B cell (primary cell): ENCODE data around the gene UBE2G2.

ENCODE experiments used
- EZH2 ChIP-seq: IDR thresholded peaks from 2 replicates; pipeline ENCODE4 v1.6.1; 2012; ENCODE audit warnings: borderline replicate concordance, low read depth, mild to moderate bottlenecking, moderate library complexity, low read length; ENCODE audit not compliant: insufficient read depth, poor library complexity, severe bottlenecking
- TF ChIP-seq, protein P1 (sequence below): fragments of 200-600 bp; IDR thresholded peaks from one replicate; pipeline ENCODE4 v1.8.0; 2022; ENCODE audit warnings: antibody characterized with exemption, mild to moderate bottlenecking

DNA sequence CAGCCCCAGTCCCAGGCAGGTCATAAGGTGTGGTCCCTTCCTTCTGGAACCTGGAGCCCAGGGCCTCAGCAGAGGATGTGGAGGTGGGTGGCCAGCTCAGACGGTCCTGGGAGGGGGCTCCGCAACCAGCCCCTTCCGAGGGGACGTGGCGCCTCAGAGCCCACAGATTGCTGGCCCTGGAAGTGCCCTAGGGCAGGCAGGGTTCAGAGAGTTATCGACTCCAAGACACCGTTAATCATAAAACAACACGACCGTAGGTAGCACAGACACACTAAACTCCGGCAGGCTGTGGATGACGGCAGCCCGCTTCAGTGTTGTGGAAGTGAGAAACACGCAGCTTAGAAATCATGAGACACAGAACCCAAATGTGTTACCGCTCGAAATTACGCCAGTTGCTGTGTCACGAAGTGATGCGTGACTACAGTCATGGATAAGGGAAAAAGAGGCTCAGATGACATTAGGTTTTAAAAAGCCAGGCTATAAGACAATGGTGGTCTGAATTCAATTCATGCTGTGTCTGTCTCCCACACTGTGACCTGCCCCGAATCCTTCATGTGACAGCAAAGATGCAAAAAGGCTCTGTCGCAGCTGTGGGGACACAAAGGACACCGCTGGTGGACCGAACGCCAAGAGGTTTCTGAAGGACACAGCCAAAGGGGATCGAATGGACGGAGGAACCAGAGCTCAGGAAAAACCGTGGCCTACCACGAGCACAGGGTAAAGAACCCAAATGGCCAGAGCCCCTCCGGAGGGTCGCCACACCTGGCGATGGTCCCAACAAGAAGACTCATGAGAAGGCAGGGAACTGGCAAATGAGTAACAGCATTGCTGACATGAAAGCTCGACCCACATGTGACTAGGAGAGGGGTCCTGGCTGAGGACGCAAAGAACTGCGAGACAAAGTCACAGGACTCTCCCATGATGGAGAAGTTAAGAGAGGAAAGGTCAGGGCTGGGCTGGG is 17.9 kb upstream of the UBE2G2 start:
- TF ChIP-seq, protein P1, sequence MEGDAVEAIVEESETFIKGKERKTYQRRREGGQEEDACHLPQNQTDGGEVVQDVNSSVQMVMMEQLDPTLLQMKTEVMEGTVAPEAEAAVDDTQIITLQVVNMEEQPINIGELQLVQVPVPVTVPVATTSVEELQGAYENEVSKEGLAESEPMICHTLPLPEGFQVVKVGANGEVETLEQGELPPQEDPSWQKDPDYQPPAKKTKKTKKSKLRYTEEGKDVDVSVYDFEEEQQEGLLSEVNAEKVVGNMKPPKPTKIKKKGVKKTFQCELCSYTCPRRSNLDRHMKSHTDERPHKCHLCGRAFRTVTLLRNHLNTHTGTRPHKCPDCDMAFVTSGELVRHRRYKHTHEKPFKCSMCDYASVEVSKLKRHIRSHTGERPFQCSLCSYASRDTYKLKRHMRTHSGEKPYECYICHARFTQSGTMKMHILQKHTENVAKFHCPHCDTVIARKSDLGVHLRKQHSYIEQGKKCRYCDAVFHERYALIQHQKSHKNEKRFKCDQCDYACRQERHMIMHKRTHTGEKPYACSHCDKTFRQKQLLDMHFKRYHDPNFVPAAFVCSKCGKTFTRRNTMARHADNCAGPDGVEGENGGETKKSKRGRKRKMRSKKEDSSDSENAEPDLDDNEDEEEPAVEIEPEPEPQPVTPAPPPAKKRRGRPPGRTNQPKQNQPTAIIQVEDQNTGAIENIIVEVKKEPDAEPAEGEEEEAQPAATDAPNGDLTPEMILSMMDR, result no peak
- TF ChIP-seq EZH2, result no peak
